Endodermal cell (in vitro differentiated cells): ENCODE data around the gene NFIA. TPM values are rescaled to one million over a fixed set of nuclear protein-coding genes. Genes with fewer than 3 reads are reported as not detected.

ENCODE experiments used
- DNase-seq: peaks from one replicate; pipeline ENCODE4 v3.0.0-alpha.2; 2017
- H3K27ac ChIP-seq: 2 replicates; pipeline ENCODE4 v1.5.1; 2013; ENCODE audit warnings: mild to moderate bottlenecking, low read depth, low read length, moderate library complexity
- H3K27me3 ChIP-seq: 2 replicates; pipeline ENCODE4 v1.6.1; 2013; ENCODE audit warnings: mild to moderate bottlenecking, low read length, moderate library complexity; ENCODE audit not compliant: insufficient read depth, control insufficient read depth, poor library complexity, severe bottlenecking
- H3K36me3 ChIP-seq: 2 replicates; pipeline ENCODE4 v1.7.0; 2013; ENCODE audit warnings: mild to moderate bottlenecking, low read length, moderate library complexity; ENCODE audit not compliant: control insufficient read depth, insufficient read depth
- H3K4me1 ChIP-seq: one replicate; pipeline ENCODE4 v1.7.0; 2013; ENCODE audit warnings: low read length; ENCODE audit not compliant: control insufficient read depth, insufficient read depth
- H3K4me3 ChIP-seq: 2 replicates; pipeline ENCODE4 v1.5.1; 2013; ENCODE audit warnings: mild to moderate bottlenecking, low read length, moderate library complexity
- H3K9ac ChIP-seq: 2 replicates; pipeline ENCODE4 v1.6.1; 2013; ENCODE audit warnings: mild to moderate bottlenecking, low read length, moderate library complexity; ENCODE audit not compliant: poor library complexity, severe bottlenecking; ENCODE audit errors: extremely low read depth
- H3K9me3 ChIP-seq: 2 replicates; pipeline ENCODE4 v1.6.1; 2013; ENCODE audit warnings: mild to moderate bottlenecking, low read length, moderate library complexity; ENCODE audit not compliant: control insufficient read depth
- H3K27ac Mint-ChIP-seq: 2 replicates; pipeline ENCODE4 v1.8.0; 2020; ENCODE audit warnings: mixed read lengths
- H3K27me3 Mint-ChIP-seq: 2 replicates; pipeline ENCODE4 v1.8.0; 2021; ENCODE audit warnings: mild to moderate bottlenecking, mixed read lengths; ENCODE audit not compliant: insufficient read depth
- H3K36me3 Mint-ChIP-seq: 2 replicates; pipeline ENCODE4 v1.8.0; 2020; ENCODE audit warnings: low read depth, mixed read lengths
- H3K4me1 Mint-ChIP-seq: 2 replicates; pipeline ENCODE4 v1.8.0; 2020; ENCODE audit warnings: mixed read lengths
- H3K4me3 Mint-ChIP-seq: 2 replicates; pipeline ENCODE4 v1.8.0; 2020; ENCODE audit warnings: mild to moderate bottlenecking, moderate library complexity, mixed read lengths
- H3K9me3 Mint-ChIP-seq: 2 replicates; pipeline ENCODE4 v1.8.0; 2020; ENCODE audit warnings: mild to moderate bottlenecking, mixed read lengths
- CTCF ChIP-seq: fragments of 200-600 bp; sonication (generic); conservative IDR thresholded peaks from 2 replicates; pipeline ENCODE4 v1.5.0; 2021; ENCODE audit warnings: antibody characterized with exemption, mild to moderate bottlenecking
- WGBS, 2 experiments: methylation state at CpG; one replicate each; pipeline versions ENCODE4 v1.1.5 to v1.1.7; 2013; ENCODE audit warnings: missing lambda C conversion rate in 2 of 2, mixed read lengths in 1 of 2; ENCODE audit not compliant: insufficient coverage in 1 of 2, insufficient read length in 1 of 2; 5-methylcytosine and 5-hydroxymethylcytosine counted together
- total RNA-seq, 2 donors: library from RNA; stranded (reverse); fragmentation: NEBNext Ultra II Directional in 1 of 2; extraction: Animal tissue kit (Norgen Biotek cat#: 25700) in 1 of 2; gene quantifications; 2 replicates in 1 of 2; 3 replicates in 1 of 2; pipeline ENCODE4 v1.2.1, GENCODE V29; 2021

The NFIA gene
- total RNA-seq, 2 donors from 2014 or later = 2.3 to 3.8 TPM

DNA sequence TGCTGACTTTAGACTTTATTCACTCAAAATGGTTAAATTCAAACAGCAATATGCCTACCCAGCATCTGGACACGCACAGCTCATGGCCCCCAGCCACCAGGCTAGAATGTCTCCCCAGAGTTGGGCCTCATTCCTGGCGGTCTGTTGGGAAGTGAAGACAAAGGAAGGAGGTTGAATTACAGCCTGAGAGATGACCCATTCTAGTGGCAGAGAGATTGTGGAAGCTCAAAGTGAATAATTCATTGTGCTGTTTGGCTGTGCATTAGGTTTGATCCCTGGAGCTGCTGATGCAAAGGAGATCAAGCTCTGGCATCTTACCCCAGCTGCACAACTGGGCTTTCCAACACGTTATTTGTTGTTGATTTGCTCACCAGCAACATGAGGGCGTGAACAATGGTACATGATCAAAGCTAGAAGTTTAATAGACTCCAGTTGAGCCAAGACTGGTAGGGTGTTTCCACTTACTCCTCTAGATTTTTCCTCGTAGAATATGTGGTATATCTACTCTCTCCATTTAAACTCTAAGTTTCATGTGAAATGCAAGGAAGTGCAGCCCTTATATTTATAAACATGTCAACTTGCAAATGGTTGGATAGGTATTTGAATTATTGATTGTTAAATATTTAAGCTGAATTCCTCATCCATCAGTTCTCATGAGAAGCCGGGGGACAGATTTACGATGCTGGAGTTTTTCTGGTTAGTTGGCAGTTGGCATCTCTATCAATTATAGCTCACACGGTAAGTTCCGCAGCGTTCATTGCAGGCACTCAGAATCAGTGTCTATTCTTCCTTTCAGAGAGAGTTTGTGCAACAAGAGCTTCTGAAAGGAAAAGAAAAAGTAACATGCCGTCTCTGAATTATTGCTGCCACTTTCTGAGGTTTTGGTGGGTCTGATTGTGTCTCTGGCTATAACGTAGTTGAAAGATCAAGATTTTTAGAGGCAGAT lies 419.9 kb downstream of the NFIA start:
- H3K27me3 ChIP-seq = no peaks in the 10 kb centered on the region
- H3K4me3 ChIP-seq = no peak overlapping the region
- no peak overlapping the region for H3K27ac ChIP-seq
- H3K36me3 Mint-ChIP-seq = no peaks in the 10 kb centered on the region
- no peak overlapping the region for H3K27ac Mint-ChIP-seq
- WGBS, 2 experiments = 88 to 89% methylated on average over 7 to 12 of the region's 12 CpGs
- DNase-seq = no peak
- no peak overlapping the region for H3K4me3 Mint-ChIP-seq
- peaks cover 15% of the 10 kb centered on the region for H3K27me3 Mint-ChIP-seq
- no peaks in the 10 kb centered on the region for H3K36me3 ChIP-seq
- H3K9me3 ChIP-seq = no peaks in the 10 kb centered on the region
- no peaks in the 10 kb centered on the region for H3K4me1 Mint-ChIP-seq
- H3K9ac ChIP-seq = no peak overlapping the region
- no peaks in the 10 kb centered on the region for H3K4me1 ChIP-seq
- TF ChIP-seq CTCF = no peak
- H3K9me3 Mint-ChIP-seq = no peaks in the 10 kb centered on the region

GRCh38 chr1:61504305-61504704 lies 421.9 kb downstream of the NFIA start:
- Histone ChIP-seq H3K36me3 (no peaks in the 10 kb centered on the region), H3K9me3 (no peaks in the 10 kb centered on the region), H3K4me3 (no peak overlapping the region), H3K9ac (no peak overlapping the region), H3K4me1 (no peaks in the 10 kb centered on the region), H3K27ac (no peak overlapping the region), H3K27me3 (no peaks in the 10 kb centered on the region)
- Mint-ChIP-seq H3K27ac (no peak overlapping the region), H3K27me3 (peaks cover 9% of the 10 kb centered on the region), H3K36me3 (no peaks in the 10 kb centered on the region), H3K4me3 (no peak overlapping the region), H3K4me1 (no peaks in the 10 kb centered on the region), H3K9me3 (no peaks in the 10 kb centered on the region)
- WGBS, 2 experiments = 100% methylated on average over 1 of the region's 1 CpG; no CpG with 5 or more reads in 1 of the 2 experiments
- no peak for DNase-seq
- no peak for TF ChIP-seq CTCF

DNA sequence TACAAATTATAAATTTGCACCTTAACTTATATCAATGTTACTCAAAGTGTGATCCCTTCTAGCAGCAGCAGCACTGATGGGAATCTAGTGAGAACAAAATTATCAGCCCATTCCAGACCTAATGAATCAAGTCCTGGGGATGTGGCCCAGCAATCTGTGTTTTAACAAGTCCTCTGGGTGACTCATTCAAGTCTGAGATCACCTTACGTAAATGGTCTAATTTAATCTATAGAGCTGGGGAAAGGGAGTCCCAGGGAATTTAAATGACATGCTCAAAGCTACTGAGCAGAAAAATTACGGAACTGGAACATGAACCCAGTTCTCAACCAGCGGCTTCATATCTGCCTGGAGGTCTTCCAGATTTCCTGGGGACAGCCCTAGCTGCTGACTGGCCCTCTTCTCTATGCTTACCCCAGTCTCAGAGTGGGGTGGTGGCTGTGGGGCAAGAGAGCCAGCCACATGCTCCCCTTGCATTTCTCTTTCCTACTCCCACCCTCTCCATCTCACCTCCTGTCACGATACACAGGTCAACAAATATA lies 422.6 kb downstream of the NFIA start:
- no peak overlapping the region for H3K9ac ChIP-seq
- 93 to 100% methylated on average over 2 to 4 of the region's 4 CpGs for WGBS, 2 experiments
- Mint-ChIP-seq H3K4me1 (no peaks in the 10 kb centered on the region), H3K27me3 (peaks cover 4% of the 10 kb centered on the region), H3K9me3 (no peaks in the 10 kb centered on the region), H3K4me3 (no peak overlapping the region), H3K27ac (no peak overlapping the region), H3K36me3 (no peaks in the 10 kb centered on the region)
- no peaks in the 10 kb centered on the region for H3K9me3 ChIP-seq
- no peak for TF ChIP-seq CTCF
- H3K36me3 ChIP-seq = no peaks in the 10 kb centered on the region
- no peak overlapping the region for H3K4me3 ChIP-seq
- DNase-seq = no peak
- no peaks in the 10 kb centered on the region for H3K27me3 ChIP-seq
- no peaks in the 10 kb centered on the region for H3K4me1 ChIP-seq
- H3K27ac ChIP-seq = no peak overlapping the region
